ENCODE data around the gene OR2G6.
"Not testable (repeated sequence)": the region's sequence is repeated elsewhere in the genome, so short reads cannot be mapped to it uniquely, and the experiment has no call there.

- TF ChIP-seq POLR2A, POLR2AphosphoS5 (IDR thresholded peaks at IDR 0.05): not testable (repeated sequence)
- TF ChIP-seq, protein P1, sequence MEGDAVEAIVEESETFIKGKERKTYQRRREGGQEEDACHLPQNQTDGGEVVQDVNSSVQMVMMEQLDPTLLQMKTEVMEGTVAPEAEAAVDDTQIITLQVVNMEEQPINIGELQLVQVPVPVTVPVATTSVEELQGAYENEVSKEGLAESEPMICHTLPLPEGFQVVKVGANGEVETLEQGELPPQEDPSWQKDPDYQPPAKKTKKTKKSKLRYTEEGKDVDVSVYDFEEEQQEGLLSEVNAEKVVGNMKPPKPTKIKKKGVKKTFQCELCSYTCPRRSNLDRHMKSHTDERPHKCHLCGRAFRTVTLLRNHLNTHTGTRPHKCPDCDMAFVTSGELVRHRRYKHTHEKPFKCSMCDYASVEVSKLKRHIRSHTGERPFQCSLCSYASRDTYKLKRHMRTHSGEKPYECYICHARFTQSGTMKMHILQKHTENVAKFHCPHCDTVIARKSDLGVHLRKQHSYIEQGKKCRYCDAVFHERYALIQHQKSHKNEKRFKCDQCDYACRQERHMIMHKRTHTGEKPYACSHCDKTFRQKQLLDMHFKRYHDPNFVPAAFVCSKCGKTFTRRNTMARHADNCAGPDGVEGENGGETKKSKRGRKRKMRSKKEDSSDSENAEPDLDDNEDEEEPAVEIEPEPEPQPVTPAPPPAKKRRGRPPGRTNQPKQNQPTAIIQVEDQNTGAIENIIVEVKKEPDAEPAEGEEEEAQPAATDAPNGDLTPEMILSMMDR (IDR thresholded peaks at IDR 0.05): not testable (repeated sequence)
These were observed 7.4 kb upstream of the OR2G6 start for GRCh38 chr1:248500305-248501035.
